Activated T-cell treated with anti-CD3 and anti-CD28 coated beads, Interleukin-2, amount 50 U/mL, for 48 hours (primary cell): ENCODE results near the gene GOLGB1.
"Not testable (repeated sequence)": the region's sequence is repeated elsewhere in the genome, so short reads cannot be mapped to it uniquely, and the experiment has no call there.

Source experiments
- DNase-seq, 2 experiments: peaks; one replicate each; pipeline ENCODE4 v3.0.0-alpha.2; 2020

GOLGB1 gene, protein sequence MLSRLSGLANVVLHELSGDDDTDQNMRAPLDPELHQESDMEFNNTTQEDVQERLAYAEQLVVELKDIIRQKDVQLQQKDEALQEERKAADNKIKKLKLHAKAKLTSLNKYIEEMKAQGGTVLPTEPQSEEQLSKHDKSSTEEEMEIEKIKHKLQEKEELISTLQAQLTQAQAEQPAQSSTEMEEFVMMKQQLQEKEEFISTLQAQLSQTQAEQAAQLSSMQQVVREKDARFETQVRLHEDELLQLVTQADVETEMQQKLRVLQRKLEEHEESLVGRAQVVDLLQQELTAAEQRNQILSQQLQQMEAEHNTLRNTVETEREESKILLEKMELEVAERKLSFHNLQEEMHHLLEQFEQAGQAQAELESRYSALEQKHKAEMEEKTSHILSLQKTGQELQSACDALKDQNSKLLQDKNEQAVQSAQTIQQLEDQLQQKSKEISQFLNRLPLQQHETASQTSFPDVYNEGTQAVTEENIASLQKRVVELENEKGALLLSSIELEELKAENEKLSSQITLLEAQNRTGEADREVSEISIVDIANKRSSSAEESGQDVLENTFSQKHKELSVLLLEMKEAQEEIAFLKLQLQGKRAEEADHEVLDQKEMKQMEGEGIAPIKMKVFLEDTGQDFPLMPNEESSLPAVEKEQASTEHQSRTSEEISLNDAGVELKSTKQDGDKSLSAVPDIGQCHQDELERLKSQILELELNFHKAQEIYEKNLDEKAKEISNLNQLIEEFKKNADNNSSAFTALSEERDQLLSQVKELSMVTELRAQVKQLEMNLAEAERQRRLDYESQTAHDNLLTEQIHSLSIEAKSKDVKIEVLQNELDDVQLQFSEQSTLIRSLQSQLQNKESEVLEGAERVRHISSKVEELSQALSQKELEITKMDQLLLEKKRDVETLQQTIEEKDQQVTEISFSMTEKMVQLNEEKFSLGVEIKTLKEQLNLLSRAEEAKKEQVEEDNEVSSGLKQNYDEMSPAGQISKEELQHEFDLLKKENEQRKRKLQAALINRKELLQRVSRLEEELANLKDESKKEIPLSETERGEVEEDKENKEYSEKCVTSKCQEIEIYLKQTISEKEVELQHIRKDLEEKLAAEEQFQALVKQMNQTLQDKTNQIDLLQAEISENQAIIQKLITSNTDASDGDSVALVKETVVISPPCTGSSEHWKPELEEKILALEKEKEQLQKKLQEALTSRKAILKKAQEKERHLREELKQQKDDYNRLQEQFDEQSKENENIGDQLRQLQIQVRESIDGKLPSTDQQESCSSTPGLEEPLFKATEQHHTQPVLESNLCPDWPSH (N-terminal part only)

DNA sequence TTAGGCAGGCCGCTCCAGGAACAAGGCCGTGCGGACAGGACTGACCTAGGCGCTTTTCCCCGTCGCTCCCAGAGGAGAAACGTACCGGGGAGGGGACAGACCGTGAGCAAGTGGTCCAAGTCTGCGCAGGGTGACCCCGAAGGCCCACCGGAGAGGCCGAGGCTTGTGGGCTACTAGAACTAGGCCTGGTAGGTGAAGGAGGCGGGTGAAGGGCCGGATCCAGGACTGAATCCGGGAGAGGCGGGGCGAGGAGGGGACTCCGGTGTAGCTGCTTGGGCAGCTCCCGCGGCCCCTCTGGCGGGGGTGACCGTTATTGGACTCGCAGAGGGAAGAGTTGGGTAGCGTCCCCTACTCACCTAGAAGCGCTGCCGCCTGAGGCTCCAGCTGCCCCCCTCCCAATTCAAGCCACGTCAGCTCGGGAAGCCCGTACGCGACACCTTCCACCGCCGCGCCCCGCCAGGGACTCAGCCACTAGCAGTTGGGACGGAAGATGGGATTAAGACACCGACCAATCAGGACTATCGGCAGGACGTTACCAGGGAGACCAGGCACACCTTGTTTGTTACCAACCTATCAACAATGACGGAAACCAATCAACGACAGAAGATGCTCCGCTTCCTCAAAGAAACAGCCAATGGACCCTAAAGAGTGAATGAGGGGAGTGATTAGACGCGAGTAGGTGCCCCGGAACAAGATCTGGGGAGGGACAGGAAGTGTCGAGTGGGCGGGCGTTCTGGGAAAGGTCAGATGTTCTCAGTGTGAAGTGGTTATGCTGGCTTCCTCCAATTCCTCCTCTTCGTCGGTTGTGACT, at the start of gene GOLGB1:
TSS of gene GOLGB1 (minus strand) at position 466 of the 811 bp plus-strand sequence. CDS start 18,770 bp downstream, outside the sequence.
- DNase-seq: peak; percentile 93 to 95

DNA sequence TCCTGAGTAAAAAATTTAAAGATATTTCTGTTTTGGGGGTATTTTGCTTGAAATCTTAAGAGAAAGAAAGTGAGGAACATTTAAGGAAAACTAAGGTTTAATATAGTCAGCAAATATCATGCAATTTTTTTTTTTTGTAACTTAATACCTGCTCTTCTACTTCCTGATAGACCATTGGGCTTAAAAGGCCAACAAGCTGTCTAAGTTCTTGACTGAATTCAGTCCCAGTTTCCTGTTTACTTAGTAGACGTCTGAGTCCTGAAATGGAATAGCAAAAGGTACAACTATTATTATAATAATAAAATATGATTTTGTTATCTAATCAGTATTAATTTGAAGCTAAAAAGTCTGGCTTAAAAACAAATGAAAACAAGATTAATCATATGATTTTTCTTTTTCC, 47.4 kb upstream of the GOLGB1 start:
- no peak for DNase-seq

DNA sequence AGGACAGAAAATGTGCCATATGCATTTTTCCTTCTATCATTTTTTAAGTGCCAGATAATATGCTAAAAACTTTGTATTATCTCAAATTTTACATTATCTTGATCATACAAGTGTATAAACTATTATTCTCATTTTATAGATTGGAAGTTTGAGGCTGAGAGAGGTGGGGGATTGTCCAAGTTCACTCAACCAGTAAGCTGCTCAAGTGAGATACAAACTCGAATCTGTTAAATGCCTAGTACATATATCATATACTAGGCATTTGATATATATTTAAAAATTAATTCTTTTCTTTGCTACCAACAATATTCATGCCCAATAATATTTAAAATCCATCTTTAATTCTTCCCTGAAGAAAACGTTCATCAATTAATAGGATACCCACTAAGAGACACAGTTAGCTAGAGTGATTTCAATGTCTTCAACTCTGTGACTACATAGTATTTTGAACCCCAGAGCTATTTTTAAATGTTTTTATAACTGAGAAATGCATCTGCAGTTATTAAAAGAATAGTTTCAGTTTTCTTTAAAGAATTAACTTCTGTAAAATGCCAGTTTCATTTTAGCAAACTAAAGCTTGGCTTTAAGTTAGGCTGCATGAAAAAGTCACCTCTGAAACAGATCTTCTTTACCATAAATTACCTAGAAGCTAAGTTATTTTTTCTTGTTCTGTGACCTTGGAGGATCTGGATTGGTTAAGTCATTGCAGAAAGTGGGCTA, 44.9 kb upstream of the GOLGB1 start:
- no peak for DNase-seq

DNA sequence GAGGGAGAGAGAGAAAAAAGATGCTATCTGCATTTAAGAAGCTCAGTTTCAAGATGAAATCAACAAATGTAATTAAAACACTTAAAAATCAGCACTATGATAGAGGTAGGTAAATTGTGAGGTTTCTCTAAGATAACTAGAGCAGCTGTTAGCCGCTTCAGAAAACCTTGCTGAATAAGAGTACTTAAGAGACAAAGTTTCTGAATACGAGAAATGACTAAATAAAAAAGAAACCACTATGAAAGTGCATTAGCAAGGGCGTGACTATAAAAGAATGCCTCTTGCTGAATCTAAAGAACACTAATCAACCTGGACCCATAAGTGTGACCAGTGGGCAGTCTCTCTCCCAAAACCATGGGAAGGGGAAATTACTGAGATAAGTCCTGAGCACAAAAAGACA, 43.5 kb upstream of the GOLGB1 start:
- no peak for DNase-seq

DNA sequence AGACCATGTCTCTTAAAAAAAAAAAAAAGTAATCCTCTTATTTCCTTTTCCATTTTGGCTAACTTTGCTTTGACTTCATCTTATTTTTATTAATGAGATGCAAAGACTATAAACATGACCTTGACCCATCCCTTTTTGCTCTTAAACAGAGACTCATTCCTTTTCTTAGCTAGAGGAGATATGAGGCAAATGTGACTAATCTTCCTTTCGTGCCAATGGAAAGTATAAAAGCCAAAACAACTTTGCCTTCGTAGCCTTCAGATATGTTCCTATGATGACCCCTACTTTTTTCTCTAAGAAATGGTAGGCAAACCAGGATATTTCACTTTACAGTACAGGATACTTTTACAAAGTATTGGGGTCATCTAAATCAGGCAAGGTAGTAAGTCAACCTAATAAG, 36.9 kb upstream of the GOLGB1 start:
- DNase-seq: no peak

DNA sequence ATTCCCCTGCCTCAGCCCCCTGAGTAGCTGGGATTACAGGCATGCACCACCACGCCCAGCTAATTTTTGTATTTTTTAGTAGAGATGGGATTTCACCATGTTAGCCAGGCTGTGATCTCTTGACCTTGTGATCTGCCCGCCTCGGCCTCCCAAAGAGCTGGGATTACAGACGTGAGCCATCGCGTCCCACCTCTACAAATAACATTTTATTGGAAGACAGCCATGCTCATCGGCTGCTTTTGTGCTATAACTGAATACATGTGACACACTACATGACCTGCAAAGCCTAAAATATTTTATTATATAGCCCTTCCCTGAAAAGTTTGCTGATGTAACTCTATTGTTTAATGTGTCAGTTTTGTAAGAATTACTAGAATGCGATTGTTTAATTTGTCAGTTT, 33.2 kb upstream of the GOLGB1 start:
- DNase-seq: not testable (repeated sequence)

DNA sequence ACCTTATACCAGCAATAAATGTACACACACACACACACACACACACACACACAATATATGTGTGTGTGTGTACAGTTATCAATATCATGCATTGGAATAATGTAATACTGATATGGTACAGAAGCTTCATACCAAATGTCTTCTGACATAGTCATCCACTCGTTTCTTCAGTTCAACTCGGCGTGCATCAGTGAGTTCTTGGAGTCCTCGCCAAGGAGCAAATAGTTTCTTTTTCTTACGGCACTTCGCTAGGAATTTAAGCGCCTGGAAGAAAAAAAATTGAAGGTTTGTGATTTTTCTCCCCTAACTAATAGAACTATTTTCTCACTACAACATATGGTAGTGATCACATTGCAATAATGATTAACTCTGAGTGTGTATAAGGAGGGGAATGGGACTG, 32.1 kb upstream of the GOLGB1 start:
- DNase-seq: no peak

- DNase-seq: not testable (repeated sequence)
These were observed 25.6 kb upstream of the GOLGB1 start for GRCh38 chr3:121775095-121775494.

DNA sequence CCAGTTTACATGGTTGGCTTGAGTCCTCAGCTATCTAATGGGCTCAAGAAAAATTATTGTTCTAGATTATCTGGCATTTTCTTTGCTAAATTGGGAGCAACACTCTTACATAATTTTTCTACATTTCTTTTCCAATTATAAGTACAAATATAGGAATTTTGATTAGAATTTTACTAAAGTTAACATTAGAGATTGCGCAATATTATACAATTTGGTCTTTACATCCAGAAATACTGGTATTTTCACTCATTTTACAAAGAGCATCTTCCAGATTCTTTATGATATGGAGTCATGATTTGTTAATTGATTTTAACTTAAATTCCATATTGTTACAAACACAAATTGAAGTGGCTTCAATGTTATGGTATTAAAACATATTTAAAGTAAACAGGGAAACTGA, 19.7 kb upstream of the GOLGB1 start:
- no peak for DNase-seq

DNA sequence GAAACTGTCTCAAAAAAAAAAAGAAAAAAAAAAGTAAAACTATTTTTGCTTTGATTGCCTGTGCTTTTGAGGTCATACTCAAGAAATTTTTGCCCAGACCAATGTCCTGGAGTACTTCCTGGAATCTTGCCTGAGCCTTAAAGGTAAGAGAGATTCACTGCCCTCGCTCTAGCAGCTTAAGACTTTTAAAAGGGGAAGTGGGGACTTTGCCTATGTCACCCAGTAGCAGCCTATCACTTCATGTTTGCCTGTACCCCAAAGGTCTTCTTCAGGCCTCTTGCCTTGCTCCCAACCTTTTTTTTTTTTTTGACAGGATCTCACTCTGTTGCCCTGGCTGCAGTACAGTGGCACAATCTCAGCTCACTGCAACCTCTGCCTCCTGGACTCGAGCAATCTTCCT, 18.9 kb upstream of the GOLGB1 start:
- no peak for DNase-seq

- DNase-seq: no peak
These were observed 10.1 kb upstream of the GOLGB1 start for GRCh38 chr3:121759541-121760202.

GRCh38 chr3:121758727-121759450, 9.3 kb upstream of the GOLGB1 start:
- no peak for DNase-seq

GRCh38 chr3:121757812-121758545, 8.4 kb upstream of the GOLGB1 start:
- no peak for DNase-seq

DNA sequence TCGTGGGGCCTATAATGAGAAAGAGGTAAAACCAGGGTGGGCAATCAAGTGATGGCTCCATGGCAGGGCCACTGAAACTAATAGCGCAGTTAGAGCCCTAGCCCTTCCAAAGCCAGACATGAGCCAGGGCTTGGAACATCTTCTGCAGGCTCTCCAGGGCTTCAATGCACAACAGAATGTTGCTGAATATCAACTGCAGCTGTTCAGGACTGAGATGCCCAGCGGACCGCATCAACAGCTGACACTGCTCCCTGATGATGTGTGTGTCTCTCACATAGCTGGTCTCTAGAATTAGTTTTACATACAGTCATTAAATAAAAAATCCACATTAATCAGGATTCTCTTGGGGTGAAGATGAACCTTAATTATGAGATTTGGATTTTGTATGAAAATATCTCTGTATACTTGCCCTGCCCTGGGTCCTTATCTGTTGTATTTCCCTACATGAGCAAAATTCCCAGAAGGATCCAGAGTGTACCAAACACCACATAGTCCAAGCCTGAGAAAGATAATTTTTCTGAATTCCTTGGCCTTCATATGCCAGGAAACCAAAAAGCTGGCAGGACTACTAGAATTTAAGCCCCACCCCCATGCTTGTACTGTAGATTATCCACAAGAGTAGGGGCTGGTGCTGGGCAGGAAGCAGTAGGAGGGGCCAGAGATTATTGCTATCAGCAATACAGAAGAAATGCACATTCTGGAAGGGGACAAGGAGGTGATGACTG, 7.7 kb upstream of the GOLGB1 start:
- DNase-seq: no peak

DNA sequence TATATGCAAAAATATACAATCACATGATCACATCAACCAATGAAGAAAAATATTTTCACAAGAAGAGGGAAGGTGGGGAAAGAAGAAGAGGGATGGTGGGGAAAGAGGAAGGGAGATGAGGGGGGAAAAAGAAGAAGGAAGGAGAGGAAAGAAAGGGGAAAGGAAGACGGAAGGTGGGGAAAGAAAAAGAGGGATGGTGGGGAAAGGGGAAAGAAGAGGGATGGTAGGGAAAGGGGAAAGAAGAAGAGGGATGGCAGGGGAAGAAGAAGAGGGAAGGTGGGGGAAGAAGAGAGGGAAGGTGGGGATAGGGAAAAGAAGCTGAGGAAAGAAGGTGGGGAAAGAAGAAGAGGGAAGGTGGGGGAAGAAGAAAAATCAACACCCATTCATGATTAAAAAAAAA, 3.2 kb upstream of the GOLGB1 start:
- no peak for DNase-seq

GRCh38 chr3:121752261-121752660, 2.7 kb upstream of the GOLGB1 start:
- DNase-seq: no peak

- no peak for DNase-seq
These were observed 510 bp upstream of the GOLGB1 start for GRCh38 chr3:121750087-121750415.

DNA sequence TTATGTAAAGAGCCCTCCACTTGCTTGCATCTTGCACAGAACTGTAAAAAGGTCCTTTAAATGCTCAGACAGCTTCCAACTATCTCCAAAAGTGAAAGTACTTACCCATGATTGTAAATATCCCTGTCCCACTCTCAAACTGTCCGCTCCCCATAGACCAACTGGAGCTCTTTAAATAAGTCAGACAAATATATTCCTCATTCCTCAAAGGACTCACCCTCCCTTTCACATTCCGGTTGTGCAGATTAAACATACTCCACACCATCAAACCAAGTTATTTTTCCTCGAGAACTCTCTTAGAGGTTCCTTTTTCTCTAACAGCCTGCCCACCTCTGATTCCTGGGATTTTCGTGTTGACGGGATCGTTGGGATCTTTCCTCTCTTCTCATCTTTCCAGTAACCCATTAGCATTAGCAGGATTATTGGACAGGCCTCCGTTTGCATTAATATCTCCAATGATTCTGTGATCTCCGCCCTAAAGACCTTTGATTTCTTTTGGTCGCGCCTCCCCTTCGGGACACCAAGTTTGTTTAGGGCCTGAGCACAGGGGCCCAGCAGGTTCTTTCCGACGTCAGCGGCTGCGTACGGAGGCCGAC, 763 bp downstream of the GOLGB1 start:
- DNase-seq: no peak

DNA sequence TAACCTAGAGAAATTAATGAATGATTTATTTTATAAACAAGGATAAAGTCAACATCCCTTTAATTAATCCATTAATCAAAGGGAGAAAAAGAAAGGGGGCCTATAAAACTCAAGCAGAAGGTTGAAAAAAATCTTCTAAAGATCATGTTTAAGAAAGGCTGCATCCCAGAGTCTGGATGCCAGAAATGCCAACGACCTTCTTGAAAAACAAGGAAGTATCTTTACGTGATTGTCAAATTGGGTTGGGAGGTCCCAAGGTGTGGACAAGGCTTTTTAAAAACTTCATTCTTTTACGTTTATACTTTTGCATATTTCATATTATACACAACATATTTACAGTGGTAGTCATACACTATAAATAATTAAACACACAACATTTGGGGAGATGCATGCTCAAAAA, 1.6 kb downstream of the GOLGB1 start:
- DNase-seq: no peak
